ENCODE data around the gene DPY19L3. TPM values are rescaled to one million over a fixed set of nuclear protein-coding genes. Genes with fewer than 3 reads are reported as not detected.

Gene DPY19L3
- total RNA-seq, 6 donors from 2014 or later, result 27.3 to 76.5 (median 29.5) TPM

DNA sequence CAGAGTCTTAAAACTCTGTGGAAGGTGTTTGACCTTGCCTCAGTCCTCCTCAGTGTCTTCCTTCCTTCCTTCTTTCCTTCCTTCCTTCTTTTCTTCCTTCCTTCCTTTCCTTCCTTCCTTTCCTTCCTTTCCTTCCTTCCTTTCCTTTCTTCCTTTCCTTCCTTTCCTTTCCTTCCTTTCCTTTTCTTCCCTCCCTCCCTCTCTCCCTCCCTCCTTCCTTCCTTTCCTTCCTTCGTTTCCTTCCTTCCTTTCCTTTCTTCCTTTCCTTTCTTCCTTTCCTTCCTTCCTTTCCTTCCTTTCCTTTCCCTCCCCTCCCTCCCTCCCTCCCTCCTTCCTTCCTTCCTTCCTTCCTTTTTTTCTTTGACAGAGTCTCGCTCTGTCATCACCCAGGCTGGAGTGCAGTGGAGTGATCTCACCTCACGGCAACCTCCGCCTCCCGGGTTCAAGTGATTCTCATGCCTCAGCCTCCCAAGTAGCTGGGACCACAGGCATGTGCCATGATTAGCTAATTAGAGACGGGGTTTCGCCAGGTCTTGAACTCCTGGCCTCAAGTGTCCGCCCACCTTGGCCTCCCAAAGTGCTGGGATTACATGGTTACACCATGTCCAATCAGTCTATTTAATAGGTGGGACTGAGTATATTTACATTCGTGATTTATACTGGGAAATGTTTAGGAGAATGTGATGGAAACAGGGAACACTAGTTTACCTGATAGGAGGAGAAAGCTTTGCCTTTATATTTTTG is 43.8 kb upstream of the DPY19L3 start:
- Histone ChIP-seq H3K4me1 (peaks cover 10 to 31% (median 16%) of the 10 kb centered on the region in 4 donors), H3K27ac (peak overlapping the region in 3 of 4 donors; percentile 1 to 72 (median 2)), H3K9me3 (no peaks in the 10 kb centered on the region), H3K4me3 (no peak overlapping the region), H3K27me3 (peaks cover 0 to 3% (median 0%) of the 10 kb centered on the region in 4 donors), H3K36me3 (peaks cover 13 to 79% (median 20%) of the 10 kb centered on the region in 4 donors)
- no peak for DNase-seq
- no peak for ATAC-seq (ENCODE audit: low FRiP score in 2 of 2)
- 84 to 86% methylated on average over 7 to 9 of the region's 9 CpGs for WGBS, 2 donors
- TF ChIP-seq POLR2A (IDR thresholded peaks at IDR 0.05) (no peak), POLR2AphosphoS5 (IDR thresholded peaks at IDR 0.05) (no peak), EP300 (IDR thresholded peaks at IDR 0.05) (no peak)
- TF ChIP-seq, protein P1, sequence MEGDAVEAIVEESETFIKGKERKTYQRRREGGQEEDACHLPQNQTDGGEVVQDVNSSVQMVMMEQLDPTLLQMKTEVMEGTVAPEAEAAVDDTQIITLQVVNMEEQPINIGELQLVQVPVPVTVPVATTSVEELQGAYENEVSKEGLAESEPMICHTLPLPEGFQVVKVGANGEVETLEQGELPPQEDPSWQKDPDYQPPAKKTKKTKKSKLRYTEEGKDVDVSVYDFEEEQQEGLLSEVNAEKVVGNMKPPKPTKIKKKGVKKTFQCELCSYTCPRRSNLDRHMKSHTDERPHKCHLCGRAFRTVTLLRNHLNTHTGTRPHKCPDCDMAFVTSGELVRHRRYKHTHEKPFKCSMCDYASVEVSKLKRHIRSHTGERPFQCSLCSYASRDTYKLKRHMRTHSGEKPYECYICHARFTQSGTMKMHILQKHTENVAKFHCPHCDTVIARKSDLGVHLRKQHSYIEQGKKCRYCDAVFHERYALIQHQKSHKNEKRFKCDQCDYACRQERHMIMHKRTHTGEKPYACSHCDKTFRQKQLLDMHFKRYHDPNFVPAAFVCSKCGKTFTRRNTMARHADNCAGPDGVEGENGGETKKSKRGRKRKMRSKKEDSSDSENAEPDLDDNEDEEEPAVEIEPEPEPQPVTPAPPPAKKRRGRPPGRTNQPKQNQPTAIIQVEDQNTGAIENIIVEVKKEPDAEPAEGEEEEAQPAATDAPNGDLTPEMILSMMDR (IDR thresholded peaks at IDR 0.05), result no peak

DNA sequence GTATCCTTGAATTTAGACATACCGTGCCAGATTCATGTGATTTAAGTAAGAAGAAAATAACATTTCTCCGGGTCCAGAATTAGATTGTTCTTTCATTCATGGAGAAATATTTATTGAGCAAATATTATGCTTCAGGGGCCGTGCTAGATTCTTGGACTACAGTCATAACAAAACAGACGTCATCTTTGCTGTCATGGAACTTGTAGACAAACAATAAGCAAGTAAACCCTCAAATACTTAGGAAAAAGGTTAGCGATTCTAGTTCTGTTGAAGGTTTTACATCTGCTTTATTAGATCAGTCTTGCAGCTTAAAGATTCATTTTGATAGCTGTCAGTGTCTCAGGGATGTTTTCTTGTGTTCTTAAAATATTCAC is 43.3 kb upstream of the DPY19L3 start:
- 78 to 81% methylated on average over 5 of the region's 5 CpGs for WGBS, 2 donors
- Histone ChIP-seq H3K27me3 (peaks cover 0 to 3% (median 0%) of the 10 kb centered on the region in 4 donors), H3K4me3 (no peak overlapping the region), H3K27ac (peak overlapping the region in 3 of 4 donors; percentile 2 to 72 (median 62)), H3K4me1 (peaks cover 10 to 31% (median 16%) of the 10 kb centered on the region in 4 donors), H3K9me3 (no peaks in the 10 kb centered on the region), H3K36me3 (peaks cover 8 to 78% (median 17%) of the 10 kb centered on the region in 4 donors)
- ATAC-seq (ENCODE audit: low FRiP score in 2 of 2), result no peak
- DNase-seq, result no peak
- TF ChIP-seq POLR2A (IDR thresholded peaks at IDR 0.05), result no peak
- TF ChIP-seq, protein P1 (IDR thresholded peaks at IDR 0.05), result no peak
- no peak for TF ChIP-seq POLR2AphosphoS5 (IDR thresholded peaks at IDR 0.05)
- TF ChIP-seq EP300 (IDR thresholded peaks at IDR 0.05), result no peak

DNA sequence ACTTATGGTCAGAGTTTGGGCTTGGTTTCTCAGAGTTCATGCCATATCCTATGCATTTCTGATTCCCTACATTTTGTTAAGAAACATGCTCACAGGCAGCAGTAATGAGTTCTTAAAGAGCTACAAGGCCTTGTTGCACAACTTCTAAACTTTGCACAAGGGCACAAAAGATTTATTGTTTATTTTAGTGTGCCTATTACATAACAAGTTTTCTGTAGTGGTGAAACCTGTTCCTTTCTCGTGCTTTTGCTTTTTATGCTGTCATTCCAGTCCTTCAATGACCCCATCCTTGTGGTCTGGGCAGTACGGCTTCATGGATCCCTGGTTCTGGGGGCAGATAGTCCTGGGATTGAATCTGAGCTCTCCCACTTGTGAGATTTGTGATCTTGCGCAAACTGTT is 42.4 kb upstream of the DPY19L3 start:
- no peak overlapping the region for H3K4me3 ChIP-seq
- H3K36me3 ChIP-seq, result peaks cover 4 to 69% (median 14%) of the 10 kb centered on the region in 4 donors
- peak overlapping the region; percentile 62 to 72 (median 68) for H3K27ac ChIP-seq
- 61 to 66% methylated on average over 3 of the region's 3 CpGs for WGBS, 2 donors
- peak; percentile 16 to 63 for ATAC-seq (ENCODE audit: low FRiP score in 2 of 2)
- no peaks in the 10 kb centered on the region for H3K9me3 ChIP-seq
- peaks cover 0 to 3% (median 0%) of the 10 kb centered on the region in 4 donors for H3K27me3 ChIP-seq
- TF ChIP-seq POLR2AphosphoS5 (IDR thresholded peaks at IDR 0.05), result peak in 1 of 2 donors; percentile 58
- TF ChIP-seq, protein P1 (IDR thresholded peaks at IDR 0.05), result no peak
- peak in 1 of 4 donors; percentile 41 for TF ChIP-seq EP300 (IDR thresholded peaks at IDR 0.05)
- TF ChIP-seq POLR2A (IDR thresholded peaks at IDR 0.05), result peak in 1 of 4 donors; percentile 25
- peaks cover 10 to 31% (median 16%) of the 10 kb centered on the region in 4 donors for H3K4me1 ChIP-seq
- DNase-seq, result no peak

DNA sequence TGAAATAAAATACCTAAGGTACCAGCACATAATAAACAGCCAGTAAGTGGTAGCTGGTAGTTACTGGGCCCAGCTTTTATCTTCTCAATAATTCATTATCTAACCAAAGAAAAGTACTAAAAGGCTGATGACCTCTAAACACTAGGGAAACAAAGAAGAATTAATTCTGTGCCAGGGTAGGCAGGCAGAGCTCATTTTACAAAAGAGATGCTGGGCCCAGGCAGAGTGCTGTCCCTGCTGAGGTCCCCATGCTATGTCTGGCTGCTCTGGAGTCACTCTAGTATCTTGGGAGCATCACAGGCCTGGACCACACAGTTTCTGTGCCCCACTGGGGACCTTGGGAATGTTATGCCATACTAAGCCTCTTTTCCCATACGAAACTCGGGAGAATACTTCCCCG is 41.9 kb upstream of the DPY19L3 start:
- peaks cover 0 to 64% (median 10%) of the 10 kb centered on the region in 4 donors for H3K36me3 ChIP-seq
- H3K27ac ChIP-seq, result peak overlapping the region; percentile 62 to 72 (median 68)
- no peaks in the 10 kb centered on the region for H3K9me3 ChIP-seq
- H3K27me3 ChIP-seq, result peaks cover 0 to 3% (median 0%) of the 10 kb centered on the region in 4 donors
- 95 to 100% methylated on average over 3 of the region's 3 CpGs for WGBS, 2 donors
- peak in 1 of 2 donors; percentile 19 for ATAC-seq (ENCODE audit: low FRiP score in 2 of 2)
- peaks cover 10 to 31% (median 16%) of the 10 kb centered on the region in 4 donors for H3K4me1 ChIP-seq
- no peak for DNase-seq
- H3K4me3 ChIP-seq, result no peak overlapping the region
- TF ChIP-seq, protein P1 (IDR thresholded peaks at IDR 0.05), result no peak
- no peak for TF ChIP-seq EP300 (IDR thresholded peaks at IDR 0.05)
- TF ChIP-seq POLR2A (IDR thresholded peaks at IDR 0.05), result no peak
- no peak for TF ChIP-seq POLR2AphosphoS5 (IDR thresholded peaks at IDR 0.05)

Data from upper lobe of left lung (tissue), 6 donors.